SK-N-SH (cell line): Measurements from ENCODE around the gene MADCAM1.
"Not testable (repeated sequence)": the region's sequence is repeated elsewhere in the genome, so short reads cannot be mapped to it uniquely, and the experiment has no call there.

Source experiments
- CHD2 ChIP-seq: fragments of 150-350 bp; IDR thresholded peaks from 2 replicates; pipeline ENCODE4 v1.6.1; 2018; ENCODE audit warnings: low read length; ENCODE audit not compliant: partially characterized antibody
- FOXJ3 ChIP-seq: sonication (generic); formaldehyde crosslinking; IDR thresholded peaks from 2 replicates; pipeline ENCODE4 v1.5.1; 2020; ENCODE audit warnings: mild to moderate bottlenecking, missing genetic modification reagents

GRCh38 chr19:450912-451481 is 45.3 kb upstream of the MADCAM1 start:
- TF ChIP-seq CHD2; FOXJ3 (CRISPR knock-in tag): not testable (repeated sequence)
